HG02981 (cell line): ENCODE measurements around the gene RELN.

Source experiments
- ATAC-seq: cut with Tn5 transposase; IDR thresholded peaks from one replicate; pipeline ENCODE4 v1.9.1; 2021; ENCODE audit warnings: mild to moderate bottlenecking, moderate library complexity; ENCODE audit not compliant: unreplicated experiment

RELN gene

DNA sequence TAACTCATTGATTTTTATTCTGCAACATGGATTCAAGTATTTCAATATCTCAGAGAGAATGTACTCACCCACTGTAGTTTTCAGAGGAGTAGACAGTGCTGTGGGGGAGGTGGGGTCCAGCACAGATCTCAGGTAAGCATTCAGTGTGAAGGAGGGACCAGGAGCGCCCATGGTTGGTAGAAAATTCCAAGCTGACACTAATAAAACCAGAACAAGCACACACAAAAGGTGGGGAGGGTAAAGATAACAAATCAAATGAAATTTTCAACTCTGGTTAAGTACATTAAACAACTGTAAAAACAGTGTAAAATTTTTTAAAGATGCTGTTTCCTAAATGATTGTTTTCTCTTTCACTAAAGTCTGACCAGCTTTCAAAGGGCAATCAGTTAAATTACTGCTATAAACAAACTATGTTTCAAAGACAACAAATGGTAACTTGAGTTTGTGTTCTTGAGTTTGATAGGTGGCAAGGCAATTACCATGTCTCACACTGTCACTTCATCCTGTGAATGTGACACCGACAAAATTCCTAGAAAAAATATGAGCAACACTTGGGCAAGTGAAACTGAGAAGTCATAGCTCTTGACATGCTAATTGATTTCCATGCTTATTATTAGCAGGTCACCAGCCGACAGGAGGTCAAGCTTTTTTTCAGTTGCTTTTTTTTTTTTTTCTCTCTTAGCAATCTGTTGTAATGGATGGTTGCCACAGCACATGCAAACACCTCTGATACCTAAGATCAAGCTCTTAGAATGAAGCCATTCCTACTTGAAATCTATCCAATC, 337.7 kb downstream of the RELN start:
- no peak for ATAC-seq

DNA sequence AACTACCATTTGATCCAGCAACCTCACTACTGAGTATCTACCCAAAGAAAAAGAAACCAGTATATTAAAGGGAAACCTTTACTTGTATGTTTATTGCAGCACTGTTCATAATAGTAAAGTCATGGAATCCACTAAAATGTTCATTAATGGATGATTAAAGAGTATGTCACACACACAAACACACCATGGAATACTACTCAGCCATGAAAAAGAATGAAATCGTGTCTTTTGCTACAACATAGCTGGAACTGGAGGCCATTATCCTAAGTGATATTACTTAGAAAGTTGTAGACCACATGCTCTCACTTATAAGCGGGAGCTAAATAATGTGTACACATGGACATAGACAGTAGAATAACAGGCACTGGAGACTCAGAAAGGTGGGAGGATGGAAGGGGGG, 340.4 kb downstream of the RELN start:
- ATAC-seq, result no peak

DNA sequence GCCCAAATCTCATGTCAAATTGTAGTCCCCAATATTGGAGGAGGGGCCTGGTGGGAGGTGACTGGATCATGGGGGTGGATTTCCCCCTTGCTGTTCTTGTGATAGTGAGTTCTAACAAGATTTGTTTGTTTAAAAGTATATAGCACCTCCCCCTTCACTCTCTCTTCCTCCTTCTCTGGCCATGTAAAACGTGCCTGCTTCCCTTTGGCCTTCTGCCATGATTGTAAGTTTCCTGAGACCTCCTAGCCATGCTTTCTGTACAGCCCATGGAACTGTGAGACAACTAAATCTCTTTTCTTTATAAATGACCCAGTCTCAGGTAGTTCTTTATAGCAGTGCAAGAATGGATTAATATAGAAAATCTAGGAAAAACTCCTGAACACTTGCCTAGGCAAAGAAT, 341.3 kb downstream of the RELN start:
- ATAC-seq, result no peak

DNA sequence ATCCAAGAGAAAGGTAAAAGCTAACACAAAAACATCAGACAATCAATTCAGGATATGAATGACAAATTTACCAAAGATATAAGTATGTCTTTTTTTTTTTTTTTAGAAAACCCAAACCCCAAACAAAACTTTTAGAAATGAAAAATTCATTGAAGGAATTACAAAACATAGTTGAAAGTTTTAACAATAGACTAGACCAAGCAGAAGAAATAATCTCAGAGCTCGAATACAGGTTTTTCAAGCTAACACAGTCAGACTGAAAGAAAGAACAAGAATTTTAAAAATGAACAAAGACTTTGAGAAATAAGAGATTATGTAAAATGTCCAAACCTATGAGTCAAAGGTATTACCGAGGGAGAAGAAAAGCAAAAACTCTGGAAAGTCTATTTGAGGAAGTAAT, 345.1 kb downstream of the RELN start:
- ATAC-seq, result no peak

DNA sequence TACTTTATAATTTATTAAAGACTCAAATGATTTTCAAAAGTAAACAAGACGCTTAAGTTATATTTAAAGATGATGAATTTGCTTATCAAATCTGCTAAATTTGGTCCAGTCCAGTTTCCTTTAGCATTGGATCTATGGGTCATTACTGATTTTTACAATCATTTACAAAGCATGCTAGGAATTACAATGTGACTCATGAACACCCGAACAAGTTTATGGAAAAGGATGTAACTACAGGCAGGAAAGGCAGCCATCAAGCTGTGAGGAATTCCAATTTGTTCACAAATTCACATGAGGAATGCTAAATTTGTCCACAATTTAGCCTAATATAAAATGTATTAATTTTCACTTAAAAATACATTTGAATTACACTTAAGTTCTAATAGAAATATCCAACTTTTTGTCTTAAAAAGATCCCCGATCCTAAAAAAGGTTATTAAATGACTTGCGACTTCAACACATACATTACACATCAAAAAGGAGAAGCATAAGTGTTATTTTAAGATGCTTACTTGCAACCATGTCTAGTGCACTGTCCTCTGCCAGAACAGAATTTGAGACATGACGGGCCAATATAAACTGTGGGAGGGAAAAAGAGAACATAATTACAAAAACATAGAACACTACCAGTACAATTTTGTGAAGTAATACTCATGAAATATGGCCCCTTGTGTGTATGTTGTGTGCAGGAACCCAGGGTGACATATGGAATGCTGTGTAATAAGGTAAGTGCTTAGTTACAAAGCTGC, 349.3 kb downstream of the RELN start:
- no peak for ATAC-seq

DNA sequence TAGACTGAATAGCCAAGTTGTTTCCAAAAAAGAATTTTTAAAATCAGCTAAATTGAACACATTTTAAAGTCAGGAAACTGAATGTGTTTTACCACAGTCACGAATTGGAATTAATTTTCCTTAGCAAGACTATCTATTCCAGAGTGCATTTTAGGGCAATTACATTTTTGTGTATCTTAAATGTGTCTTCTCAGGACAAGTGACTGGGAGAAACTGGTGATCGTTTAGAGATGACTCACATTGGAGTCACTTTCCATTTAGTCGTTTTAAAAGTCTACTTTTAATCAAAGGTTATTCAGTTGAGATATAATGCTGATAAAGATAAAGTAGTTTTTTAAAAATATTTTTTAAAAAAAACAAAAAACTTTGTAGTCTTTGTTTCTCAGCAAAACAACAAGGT, 351.7 kb downstream of the RELN start:
- ATAC-seq, result no peak

DNA sequence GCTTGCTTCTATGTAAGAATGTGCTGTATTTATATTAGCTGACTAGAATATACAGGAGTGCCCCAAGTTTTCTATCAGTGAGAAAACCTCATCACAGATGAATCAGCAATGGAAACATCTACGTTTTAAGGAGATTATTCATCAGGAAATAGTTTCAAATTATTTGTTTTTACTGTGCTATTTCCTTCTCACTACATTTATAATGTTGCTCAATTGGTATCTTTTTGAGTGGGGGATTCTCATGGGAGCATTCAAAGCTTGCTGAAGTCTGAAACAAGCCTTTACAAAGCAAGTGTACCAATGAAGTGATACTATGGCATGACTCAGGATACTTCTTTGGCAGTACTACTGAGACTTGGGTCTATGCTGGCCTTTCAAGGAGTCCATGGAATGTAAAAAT, 352.4 kb downstream of the RELN start:
- ATAC-seq, result no peak

DNA sequence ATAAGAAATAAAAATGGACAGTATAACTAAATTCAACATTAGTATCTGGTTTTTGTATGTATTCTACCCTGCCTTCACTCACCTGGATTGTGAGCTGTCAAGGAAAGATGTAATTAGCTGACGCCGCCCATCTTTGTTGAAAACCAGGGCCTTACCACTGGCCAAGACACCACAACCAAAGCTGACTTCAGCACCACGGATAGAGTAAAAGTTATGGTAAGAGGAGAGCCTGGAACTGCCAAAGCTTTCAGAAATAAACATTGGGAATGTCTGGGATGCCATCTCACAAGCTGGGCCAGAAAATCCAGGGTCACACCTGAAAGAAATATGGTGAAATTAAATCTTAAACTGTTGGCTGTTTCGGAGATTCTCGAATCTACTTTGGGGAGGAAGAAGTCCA, 353.3 kb downstream of the RELN start:
- no peak for ATAC-seq

DNA sequence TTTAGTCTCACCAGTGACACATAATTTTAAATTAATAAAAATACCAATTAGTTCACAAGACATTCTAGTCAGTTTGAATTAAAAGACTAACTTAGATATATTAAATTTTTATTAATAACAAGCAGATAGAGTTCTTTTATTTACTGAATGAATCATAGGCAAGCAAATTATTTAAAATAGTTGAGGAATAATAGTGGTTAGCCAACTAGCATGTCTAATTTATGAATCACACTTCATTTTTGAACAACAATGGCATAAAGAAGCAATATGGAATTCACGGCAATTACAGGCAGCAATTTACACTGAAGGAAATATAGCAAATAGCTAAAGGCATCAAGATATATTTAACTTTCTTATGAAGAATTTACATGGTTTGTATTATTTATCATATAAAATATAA, 356.5 kb downstream of the RELN start:
- no peak for ATAC-seq

DNA sequence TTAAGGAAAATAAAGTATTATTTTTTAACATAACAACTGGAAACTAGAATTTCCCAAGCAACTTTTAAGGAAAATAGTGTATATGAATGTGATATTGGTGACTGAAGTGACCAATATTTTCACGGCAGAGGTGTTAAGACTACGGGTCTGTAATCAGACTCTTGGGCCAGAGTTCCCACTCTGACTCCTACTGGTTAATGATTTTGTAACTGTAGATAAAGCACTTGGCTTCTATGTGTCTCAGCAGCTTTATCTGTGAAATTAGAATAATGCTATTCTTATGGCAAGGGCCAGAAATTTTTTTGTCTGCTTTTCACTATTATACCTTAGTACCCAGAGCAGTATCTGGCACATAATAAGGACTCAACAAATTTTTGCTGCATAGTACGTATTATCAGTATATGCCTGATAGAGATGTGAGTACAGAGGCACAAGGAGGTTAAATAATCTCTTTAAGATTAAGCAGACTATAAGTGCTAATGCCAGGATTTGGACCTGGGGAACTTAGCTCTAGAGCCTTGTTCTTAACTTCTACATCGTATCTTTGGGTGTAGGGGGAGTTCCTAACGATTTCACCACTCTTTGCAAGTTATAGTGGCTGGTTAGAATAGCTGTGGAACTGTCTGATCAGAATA, 357.3 kb downstream of the RELN start:
- no peak for ATAC-seq

DNA sequence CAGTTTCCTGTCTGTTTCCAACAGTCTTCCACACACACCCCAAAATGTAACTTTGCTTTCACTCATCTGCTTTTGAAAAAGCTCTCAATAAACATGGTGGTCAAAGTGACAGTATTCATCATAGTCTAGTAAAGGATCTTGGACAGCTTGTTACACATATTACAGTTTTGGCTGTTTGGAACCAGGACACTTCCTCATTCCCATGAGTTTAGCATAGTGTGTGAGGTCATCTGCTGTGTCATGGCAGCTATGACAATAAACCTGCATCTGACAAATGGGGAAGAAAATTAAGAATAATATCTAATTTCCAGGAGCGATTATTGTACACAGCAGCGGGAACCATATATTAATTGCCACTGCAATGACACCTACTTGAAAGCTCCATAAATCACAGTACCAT, 359.1 kb downstream of the RELN start:
- ATAC-seq, result no peak

DNA sequence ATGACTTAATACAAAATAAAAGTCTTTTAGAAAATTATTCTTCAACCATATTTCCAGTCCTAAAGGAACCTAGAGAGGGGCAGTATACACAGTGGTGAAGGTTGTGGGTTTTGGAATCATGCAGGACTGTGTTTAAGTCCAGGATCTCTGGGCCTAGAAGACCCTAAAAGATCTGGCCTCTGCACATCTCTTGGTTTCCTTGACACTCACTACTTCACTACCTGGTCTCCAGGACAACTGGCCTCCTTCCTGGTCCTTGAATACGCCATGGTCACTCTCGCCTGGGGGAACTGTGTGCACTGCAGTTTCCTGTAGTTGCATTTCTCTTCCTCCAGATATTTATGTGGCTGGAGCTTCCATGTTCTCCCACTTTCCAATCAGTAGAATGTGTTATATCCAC, 360.7 kb downstream of the RELN start:
- ATAC-seq, result no peak

DNA sequence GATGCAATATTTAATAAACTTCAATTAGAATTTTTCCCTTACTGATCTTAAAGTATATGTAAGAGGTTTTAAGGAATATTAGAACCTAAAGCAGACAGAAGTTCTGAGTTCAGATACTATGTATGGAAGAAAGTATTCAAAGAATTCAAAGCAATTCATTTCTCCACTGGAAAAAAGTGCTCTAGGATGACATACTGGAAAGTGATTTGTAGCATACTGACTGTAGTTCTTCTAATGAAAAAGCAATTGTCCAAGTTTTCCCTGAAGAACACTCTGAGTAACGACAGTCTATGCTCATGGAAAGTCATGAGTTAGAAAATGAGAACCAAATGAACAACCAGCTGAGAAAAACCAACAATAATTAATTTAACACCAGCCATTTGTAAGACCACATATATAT, 362.7 kb downstream of the RELN start:
- ATAC-seq, result no peak

DNA sequence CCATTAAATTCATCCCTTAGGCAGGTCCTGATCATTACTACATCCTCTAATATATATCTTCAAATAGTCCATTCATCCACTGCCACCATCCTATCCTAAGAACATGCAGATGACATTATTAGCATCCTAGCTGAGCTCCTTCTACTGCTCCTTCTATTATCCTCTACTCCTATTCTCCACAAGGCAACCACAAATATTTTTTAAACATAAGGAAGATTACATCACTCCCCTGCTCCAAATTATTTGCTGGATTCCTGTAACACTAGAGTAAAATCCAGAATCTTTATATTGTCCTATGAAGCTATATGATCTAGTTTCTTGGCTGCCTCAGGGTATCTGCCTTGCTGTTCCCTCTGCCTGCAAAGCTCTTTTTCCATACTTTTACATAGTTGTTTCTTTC, 367.2 kb downstream of the RELN start:
- no peak for ATAC-seq

DNA sequence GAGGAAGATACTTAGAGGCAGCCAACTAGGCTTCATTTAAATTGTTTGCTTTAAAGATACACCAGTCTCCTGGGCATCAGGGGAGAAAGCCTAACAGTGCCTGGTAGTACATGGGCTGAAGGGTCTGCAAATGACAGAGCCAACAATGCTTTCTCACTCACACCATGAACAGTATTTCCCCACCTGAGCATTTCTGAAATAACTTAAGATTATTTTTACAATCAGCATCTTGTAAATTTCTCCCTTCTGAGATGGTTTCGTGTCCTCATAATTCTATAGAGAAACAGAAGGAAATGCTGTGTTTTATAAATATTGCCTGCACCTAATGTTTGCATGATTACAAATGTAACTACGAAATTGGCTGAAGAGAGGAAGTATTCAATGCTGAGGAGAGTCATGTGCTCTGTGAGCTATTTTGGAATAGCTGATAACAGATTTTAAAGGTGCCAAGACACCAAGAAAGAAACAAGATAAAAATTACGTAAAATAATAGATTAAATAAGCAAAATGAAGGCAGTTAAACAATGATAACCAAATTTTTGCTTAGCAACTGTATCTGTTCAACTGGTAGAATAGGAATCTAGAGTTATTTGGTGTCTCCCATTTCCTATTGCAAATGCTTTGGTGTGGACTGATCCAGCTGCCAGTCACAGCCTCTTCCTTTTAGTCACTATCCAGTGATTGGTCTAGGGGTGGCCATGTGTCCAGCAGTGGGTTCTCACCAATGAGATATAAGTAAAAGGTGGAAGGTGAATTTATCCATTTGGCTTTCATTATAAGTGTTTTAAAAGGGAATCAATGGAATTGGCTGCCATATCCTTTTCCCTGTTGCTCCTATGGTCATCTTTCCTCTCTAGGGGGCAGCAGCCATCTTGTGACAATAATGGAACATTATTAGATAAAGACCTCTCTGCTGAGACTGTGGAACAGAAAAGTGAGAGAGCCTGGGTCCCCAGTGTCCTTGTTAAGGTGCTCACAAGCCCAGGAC, 375.5 kb downstream of the RELN start:
- ATAC-seq, result no peak

DNA sequence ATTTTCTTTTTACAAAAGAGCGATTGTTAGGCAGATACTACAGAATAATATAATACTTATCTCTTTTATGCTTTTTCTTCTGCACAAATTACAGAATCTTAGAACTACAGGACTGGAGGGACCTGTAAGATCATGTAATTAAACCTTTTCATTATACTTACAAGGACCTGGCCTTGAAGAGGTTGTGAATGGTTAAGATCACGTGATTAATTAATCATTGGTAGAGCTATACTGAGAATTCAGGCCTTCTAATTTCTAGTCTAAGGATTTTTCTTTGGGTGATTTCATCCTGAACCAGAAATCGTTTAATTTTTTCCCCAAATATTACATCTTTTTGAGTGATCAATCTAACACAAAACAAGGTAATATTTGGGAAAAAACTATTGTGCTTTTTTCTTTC, 379.7 kb downstream of the RELN start:
- ATAC-seq, result no peak

DNA sequence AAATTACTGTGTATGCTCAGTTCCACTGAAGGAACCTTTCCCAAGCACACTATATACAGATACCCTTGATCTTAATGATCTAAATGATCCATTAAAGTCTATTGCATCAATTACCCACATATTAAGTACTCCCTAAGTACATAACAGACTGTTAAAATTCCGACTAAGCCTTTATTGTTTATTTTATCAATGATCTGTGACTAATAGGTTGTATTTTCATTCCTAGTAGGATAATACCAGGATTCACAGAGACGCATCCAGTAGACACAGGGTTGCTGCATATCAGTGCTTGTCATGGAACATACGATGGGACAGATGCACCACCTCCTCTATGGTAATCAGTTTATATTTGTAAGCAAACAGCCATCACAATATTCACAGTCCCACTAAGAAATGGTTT, 383.8 kb downstream of the RELN start:
- ATAC-seq, result no peak

DNA sequence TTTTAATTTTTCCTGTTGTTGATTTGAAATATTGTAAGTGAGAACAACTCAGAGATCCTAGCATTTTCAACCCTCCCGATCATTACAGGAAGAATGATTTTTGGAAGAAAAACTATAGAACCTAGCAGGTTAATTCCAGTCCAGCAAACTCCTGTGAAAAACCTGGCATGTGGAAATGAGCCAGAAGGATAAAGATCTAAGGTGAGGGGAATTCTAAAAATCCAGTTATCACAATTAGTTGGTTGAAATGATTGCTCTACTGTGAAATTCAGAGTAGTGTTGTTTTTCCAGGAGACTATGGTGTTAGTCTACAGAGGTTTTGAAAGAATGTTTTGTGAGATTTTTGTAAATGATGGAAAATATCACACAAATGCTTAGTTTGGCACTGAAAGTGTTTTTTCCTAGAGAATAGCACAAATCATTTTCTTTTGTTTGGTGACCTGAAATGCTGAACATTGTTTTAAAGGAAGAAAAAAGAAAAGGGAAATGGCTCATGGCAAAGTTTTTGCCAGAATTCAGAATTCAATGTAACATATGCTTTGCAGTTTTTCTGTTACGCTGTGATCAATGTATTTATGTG, 391.0 kb downstream of the RELN start:
- no peak for ATAC-seq

DNA sequence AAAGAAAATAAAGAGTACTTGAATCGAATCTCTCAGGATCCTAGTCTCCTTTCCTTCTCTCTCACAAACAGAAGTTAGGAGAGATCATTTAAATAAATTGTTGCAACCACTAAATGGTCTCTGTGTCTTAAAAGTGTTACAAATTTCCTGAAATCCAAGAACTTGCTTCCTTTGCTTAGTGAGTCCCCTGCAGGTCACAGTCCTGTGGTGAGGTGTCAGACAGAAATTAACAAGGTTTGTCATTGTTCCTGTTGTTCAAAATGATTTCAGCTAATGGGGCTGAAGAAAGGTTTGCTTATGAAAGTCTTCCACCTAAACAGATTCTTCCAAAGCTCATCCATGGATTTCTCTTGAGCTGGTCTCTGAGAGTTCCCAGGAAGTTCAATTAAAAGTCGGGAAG, 391.9 kb downstream of the RELN start:
- ATAC-seq, result no peak

DNA sequence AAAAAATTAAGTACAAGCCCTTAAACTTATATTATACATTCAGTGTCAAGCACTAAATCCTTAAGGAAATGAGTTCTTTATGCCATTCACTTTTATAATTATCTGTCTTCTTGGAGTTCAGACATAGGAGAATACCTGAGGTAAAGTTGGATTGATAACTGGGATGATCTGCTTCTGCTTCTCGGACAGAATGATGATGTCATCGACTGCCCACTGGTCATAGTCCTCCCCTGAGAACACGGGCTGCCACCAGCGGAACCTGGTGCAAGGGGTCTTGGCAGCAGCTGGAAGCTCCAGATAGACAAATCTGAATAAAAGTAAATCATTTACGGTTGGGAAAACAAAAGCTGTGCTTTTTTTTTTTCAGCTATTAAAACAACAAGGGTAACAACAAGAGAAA, 395.3 kb downstream of the RELN start:
- no peak for ATAC-seq

DNA sequence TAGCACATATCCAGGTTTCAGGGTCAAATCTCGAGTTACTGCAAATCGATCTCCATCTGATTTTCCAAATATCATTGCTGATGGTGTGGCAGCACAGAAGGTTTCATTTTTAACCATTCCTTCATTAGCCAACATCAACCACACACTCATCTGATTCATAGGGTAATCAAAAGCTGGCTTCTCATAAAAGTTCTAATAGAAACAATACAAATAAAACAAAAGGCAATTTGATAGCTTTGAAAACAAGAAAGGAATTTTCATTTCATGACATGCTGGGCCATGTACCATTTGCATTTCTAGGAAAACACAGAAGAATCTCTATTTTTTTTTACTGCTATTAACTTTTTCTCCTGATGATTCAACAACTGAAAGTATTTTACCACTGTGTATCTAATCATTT, 395.8 kb downstream of the RELN start:
- no peak for ATAC-seq
